ENCODE measurements around the gene PSMF1.

Gene PSMF1

GRCh38 chr20:1177680-1178079 is 59.3 kb downstream of the PSMF1 start:
- Histone ChIP-seq H3K27me3 (replicated peaks; ENCODE audit: insufficient read depth, low read length) (no peaks in the 10 kb centered on the region), H3K4me2 (ENCODE audit: low read depth, low read length) (no peak overlapping the region), H4K20me1 (ENCODE audit: insufficient read depth, low read length) (no peaks in the 10 kb centered on the region), H3K4me1 (ENCODE audit: low read length) (no peaks in the 10 kb centered on the region), H3K79me2 (ENCODE audit: low read length) (no peaks in the 10 kb centered on the region), H3K9me3 (replicated peaks; ENCODE audit: insufficient read depth, low read length) (no peaks in the 10 kb centered on the region), H3K9me2 (replicated peaks; ENCODE audit: insufficient read depth, low read length) (no peaks in the 10 kb centered on the region), H3K4me3 (ENCODE audit: low read length) (no peak overlapping the region), H3K36me3 (replicated peaks; ENCODE audit: insufficient read depth, low read length) (no peaks in the 10 kb centered on the region), H3K9ac (ENCODE audit: low read length) (no peak overlapping the region), H2AFZ (ENCODE audit: low read length) (no peak overlapping the region), H3K27ac (ENCODE audit: low read length) (no peak overlapping the region), H3F3A (ENCODE audit: insufficient read depth, low read length) (no peaks in the 10 kb centered on the region)
- TF ChIP-seq CTCF (IDR thresholded peaks at IDR 0.05; ENCODE audit: low read length) (no peak), EZH2phosphoT487 (IDR thresholded peaks at IDR 0.05; ENCODE audit: low read length) (no peak), EZH2 (optimal IDR thresholded peaks at IDR 0.05; ENCODE audit: low read depth, low read length) (no peak)
- DNase-seq, result no peak

GRCh38 chr20:1178103-1178502 is 59.7 kb downstream of the PSMF1 start:
- TF ChIP-seq EZH2 (optimal IDR thresholded peaks at IDR 0.05; ENCODE audit: low read depth, low read length) (no peak), CTCF (IDR thresholded peaks at IDR 0.05; ENCODE audit: low read length) (no peak), EZH2phosphoT487 (IDR thresholded peaks at IDR 0.05; ENCODE audit: low read length) (no peak)
- H3K79me2 ChIP-seq (ENCODE audit: low read length), result no peaks in the 10 kb centered on the region
- no peaks in the 10 kb centered on the region for H3K9me3 ChIP-seq (replicated peaks; ENCODE audit: insufficient read depth, low read length)
- DNase-seq, result no peak
- H3K36me3 ChIP-seq (replicated peaks; ENCODE audit: insufficient read depth, low read length), result no peaks in the 10 kb centered on the region
- H2AFZ ChIP-seq (ENCODE audit: low read length), result no peak overlapping the region
- no peaks in the 10 kb centered on the region for H3K27me3 ChIP-seq (replicated peaks; ENCODE audit: insufficient read depth, low read length)
- H3K27ac ChIP-seq (ENCODE audit: low read length), result no peak overlapping the region
- H3K9ac ChIP-seq (ENCODE audit: low read length), result no peak overlapping the region
- no peak overlapping the region for H3K4me3 ChIP-seq (ENCODE audit: low read length)
- no peaks in the 10 kb centered on the region for H4K20me1 ChIP-seq (ENCODE audit: insufficient read depth, low read length)
- no peaks in the 10 kb centered on the region for H3F3A ChIP-seq (ENCODE audit: insufficient read depth, low read length)
- no peaks in the 10 kb centered on the region for H3K4me1 ChIP-seq (ENCODE audit: low read length)
- H3K4me2 ChIP-seq (ENCODE audit: low read depth, low read length), result no peak overlapping the region
- H3K9me2 ChIP-seq (replicated peaks; ENCODE audit: insufficient read depth, low read length), result no peaks in the 10 kb centered on the region

- no peak overlapping the region for H3K4me2 ChIP-seq (ENCODE audit: low read depth, low read length)
- H3K36me3 ChIP-seq (replicated peaks; ENCODE audit: insufficient read depth, low read length), result no peaks in the 10 kb centered on the region
- H2AFZ ChIP-seq (ENCODE audit: low read length), result no peak overlapping the region
- no peaks in the 10 kb centered on the region for H3K4me1 ChIP-seq (ENCODE audit: low read length)
- no peaks in the 10 kb centered on the region for H4K20me1 ChIP-seq (ENCODE audit: insufficient read depth, low read length)
- no peaks in the 10 kb centered on the region for H3K9me2 ChIP-seq (replicated peaks; ENCODE audit: insufficient read depth, low read length)
- no peaks in the 10 kb centered on the region for H3K9me3 ChIP-seq (replicated peaks; ENCODE audit: insufficient read depth, low read length)
- no peak overlapping the region for H3K27ac ChIP-seq (ENCODE audit: low read length)
- no peak overlapping the region for H3K4me3 ChIP-seq (ENCODE audit: low read length)
- no peak overlapping the region for H3K9ac ChIP-seq (ENCODE audit: low read length)
- H3K27me3 ChIP-seq (replicated peaks; ENCODE audit: insufficient read depth, low read length), result no peaks in the 10 kb centered on the region
- no peaks in the 10 kb centered on the region for H3F3A ChIP-seq (ENCODE audit: insufficient read depth, low read length)
- no peaks in the 10 kb centered on the region for H3K79me2 ChIP-seq (ENCODE audit: low read length)
- TF ChIP-seq EZH2phosphoT487 (IDR thresholded peaks at IDR 0.05; ENCODE audit: low read length) (no peak), EZH2 (optimal IDR thresholded peaks at IDR 0.05; ENCODE audit: low read depth, low read length) (no peak), CTCF (IDR thresholded peaks at IDR 0.05; ENCODE audit: low read length) (no peak)
- no peak for DNase-seq
These were observed 60.2 kb downstream of the PSMF1 start for GRCh38 chr20:1178623-1179022.

Measured in MM.1S (cell line).